GM18861 (cell line): ENCODE results near the gene GNAO1.

Experiments
- ATAC-seq: cut with Tn5 transposase; IDR thresholded peaks from one replicate; pipeline ENCODE4 v1.9.1; 2021; ENCODE audit not compliant: unreplicated experiment

GNAO1 gene

DNA sequence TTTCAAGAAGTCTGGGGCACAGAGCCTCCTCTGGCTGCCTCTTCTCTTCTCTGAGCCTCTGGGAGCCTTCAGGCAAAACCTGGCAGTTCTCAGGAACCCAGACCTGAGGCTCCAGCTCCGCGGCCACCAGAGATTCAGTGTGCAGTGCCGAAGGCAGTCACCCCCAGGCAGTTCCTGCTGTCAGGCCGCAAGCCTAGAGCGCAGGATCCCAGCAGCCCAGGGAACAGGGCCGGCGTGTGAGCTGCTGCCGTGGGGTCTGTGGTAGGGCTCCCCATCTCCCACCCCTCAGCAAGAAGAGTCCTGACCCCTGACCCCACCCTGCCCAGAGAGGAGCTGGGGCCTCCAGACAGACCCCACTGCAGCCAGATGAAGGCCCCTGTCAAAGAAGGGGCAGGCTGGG lies 155.9 kb downstream of the GNAO1 start:
- no peak for ATAC-seq

GRCh38 chr16:56347670-56348069 lies 156.4 kb downstream of the GNAO1 start:
- ATAC-seq: no peak

DNA sequence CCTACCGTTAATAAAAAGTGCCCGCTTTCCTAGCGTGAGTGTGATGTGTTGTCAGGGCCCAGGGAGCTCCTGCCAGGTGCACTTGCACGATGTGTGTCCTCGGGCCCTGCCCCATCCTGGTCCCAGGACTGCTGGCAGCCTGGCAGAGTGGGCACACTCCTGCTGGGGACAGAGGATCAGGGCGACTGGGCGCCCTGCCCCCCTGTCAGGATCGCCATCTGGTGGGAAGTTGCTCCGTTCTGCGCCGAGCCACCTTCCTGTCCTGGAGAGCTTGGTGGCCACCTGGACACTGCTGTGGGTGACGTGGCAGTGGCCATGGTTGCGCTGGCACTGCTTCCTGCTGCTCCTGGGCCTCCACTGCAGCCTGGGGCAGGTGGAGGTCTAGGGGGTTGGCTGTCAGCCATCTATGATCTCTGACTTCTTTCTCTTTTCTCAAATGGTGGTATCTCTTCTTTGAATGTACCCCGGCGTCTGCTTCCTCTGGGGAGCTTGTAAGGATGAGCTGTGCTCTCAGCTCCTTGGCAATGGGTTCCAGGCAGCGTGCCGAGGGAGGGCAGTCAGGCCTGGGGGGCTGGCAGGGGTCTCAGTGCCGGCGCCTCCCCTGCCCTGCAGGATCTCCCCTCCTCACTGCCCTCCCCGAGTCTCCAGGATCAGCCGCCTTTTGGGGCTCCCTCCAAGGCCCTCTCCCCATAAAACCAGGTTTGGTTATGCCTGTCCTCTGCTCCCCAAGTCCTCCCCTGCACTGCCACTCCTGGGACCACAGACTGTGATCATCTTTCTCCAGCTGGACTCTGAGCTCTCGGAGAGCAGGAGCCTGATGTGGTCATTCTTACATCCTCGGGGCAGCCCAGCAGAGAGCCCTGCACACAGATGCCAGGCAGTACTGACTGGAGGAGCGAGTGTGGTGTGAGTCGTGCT lies 157.1 kb downstream of the GNAO1 start:
- no peak for ATAC-seq

- ATAC-seq: no peak
Measured at GRCh38 chr16:56349086-56349415, 157.8 kb downstream of the GNAO1 start.

DNA sequence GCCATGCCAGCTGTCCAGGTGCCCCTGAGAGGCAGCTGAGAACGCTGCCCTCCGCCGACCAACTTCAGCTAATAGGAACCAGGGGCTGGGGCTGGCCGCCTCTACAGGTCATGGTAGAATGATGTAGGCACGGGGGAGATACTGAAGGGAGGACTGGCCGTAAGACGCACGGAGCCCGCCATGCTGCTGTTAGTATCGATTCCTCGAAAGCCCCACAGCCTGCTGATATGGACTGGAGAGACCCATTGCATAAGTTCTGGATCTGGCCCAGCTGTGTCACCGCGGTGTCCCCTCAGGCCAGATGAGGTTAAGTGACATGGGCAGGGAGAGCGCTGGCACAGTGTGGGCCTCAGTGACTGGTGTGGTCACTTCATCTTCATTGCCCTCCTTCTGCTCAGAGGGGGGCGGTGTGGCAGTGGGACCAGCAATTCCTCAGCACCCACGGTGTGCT lies 158.4 kb downstream of the GNAO1 start:
- ATAC-seq: no peak

- ATAC-seq: no peak
Measured at GRCh38 chr16:56350491-56351405, 159.5 kb downstream of the GNAO1 start.

GRCh38 chr16:56351481-56351880 lies 160.2 kb downstream of the GNAO1 start:
- ATAC-seq: no peak

- no peak for ATAC-seq
Measured at GRCh38 chr16:56352351-56353053, 161.2 kb downstream of the GNAO1 start.

GRCh38 chr16:56353054-56353921 lies 162.0 kb downstream of the GNAO1 start:
- no peak for ATAC-seq

- no peak for ATAC-seq
Measured at GRCh38 chr16:56354016-56354415, 162.7 kb downstream of the GNAO1 start.

- no peak for ATAC-seq
Measured at GRCh38 chr16:56354746-56355145, 163.5 kb downstream of the GNAO1 start.

- no peak for ATAC-seq
Measured at GRCh38 chr16:56355221-56355620, 163.9 kb downstream of the GNAO1 start.

DNA sequence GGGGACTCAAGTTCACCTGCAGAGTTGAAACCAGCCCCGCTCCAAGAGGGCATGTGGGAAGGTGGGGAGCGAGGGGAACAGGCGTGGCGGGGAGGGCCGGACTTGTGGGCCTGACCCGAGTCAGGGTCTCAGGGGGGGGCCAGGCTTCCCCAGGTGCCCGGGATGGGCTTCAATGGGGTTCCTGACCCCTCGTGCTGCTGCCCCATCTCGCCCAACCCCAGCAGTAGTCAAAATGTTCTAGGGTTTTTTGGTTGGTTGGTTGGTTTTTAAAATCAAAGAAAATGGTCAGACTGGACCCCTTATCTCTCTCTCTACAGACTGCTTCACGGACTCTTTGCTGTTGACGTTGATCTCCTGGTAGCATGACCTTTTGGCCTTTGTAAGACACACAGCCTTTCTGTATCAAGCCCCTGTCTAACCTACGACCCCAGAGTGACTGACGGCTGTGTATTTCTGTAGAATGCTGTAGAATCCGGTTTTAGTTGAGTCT lies 164.5 kb downstream of the GNAO1 start:
- no peak for ATAC-seq

DNA sequence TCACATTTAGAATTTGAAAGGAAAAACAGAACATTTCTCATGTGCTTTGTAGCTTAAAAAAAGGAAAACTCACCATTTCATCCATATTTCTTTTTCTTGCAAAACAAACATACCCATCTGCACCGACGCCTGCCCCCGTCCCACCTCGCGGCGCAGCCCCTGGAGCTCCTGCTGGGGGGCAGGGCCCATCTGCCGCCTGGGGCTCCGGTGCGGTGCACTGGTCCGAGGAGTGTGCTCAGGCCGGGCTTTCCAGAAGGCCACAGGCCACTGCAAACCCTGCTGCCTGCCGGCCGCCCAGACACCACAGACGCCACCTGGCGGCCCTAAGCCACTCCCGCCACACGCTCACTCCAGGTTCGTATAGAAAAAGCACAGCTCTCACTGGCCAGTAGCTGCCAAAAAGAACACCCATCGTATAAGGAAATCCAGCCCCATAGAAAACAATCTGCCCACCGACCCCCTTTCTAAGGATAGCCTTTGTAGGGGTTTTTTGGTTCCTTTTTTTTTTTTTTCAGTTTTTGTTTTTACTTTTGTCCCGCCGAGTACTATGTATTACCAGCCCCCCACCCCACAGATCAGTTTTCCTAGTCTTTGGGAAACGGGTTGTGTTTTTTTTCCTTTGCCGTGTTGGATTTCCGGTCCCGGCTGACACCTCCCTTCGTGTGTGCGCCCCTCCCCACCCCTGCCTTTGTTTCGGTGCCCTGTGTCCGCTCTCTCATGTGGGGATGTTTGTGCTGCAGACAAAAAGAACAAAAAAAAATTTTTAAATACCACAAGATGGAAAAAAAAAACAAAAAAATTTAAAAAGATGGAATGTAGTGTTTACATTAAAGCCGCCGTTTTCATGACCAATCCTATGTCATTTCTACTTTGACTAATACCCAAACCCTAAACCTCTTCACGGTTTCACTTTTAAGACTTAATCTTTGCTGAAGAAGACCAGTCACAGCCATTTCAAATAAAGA lies 165.3 kb downstream of the GNAO1 start:
- peak; percentile 93 for ATAC-seq

DNA sequence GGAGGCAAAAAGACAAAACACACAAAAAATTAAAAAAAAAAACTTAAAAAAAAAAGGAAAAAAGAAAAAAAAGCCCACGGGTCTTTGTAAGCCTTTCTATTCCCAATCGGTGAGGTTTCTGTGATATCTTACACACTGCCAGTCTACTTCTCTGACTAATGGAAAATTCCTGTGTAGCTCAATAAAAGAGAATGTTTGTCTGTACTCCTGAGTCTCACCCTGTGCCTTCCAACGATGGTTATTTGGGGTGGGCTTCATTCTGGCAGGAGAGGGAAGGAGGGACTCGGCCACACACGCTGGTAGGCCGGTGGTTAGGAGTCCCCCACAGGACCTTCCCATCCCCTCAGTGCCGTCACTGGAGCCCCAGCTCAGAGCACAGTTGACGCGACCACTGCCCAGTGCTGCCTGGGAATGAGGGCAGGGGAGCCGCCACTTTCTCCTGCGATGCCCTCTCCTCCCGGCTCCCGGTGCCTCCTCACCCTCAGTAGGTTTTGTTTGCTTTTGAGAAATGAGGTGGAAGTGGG lies 166.0 kb downstream of the GNAO1 start:
- no peak for ATAC-seq

DNA sequence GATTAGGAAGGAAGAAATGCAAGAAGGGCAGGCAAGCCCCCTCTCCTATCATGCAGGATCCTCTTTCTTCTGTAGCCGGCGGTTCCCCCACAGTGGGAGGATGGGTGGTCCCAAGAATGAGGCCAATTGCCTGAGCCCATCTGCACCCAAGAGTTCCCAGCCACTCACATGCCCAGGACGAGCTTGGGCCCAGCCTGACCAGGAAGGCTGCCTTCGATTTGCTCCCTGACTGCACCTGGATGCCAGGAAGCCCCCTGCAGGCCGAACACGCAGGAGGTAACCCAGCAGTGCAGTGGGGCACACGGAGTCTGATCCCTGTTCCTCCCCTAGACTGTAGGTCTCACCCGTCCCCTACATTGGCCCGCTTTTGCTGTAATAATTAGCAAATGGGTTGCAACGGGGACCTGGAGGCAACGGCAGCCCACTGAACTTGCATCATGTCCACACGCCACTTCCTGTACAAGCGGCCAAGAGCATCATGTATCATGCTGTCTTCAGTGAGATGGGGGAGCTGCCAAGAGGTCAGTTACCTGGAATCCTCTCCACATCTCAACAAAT lies 166.6 kb downstream of the GNAO1 start:
- ATAC-seq: no peak

GRCh38 chr16:56360117-56361008 lies 169.1 kb downstream of the GNAO1 start:
- ATAC-seq: no peak
